GM21381 (cell line): ENCODE data around the gene PRPSAP1.
"Not testable (repeated sequence)": the region's sequence is repeated elsewhere in the genome, so short reads cannot be mapped to it uniquely, and the experiment has no call there.

Source experiments
- ATAC-seq: cut with Tn5 transposase; IDR thresholded peaks from one replicate; pipeline ENCODE4 v1.9.1; 2021; ENCODE audit warnings: mild to moderate bottlenecking, moderate library complexity; ENCODE audit not compliant: unreplicated experiment

PRPSAP1 gene

GRCh38 chr17:76327696-76328095 is 26.0 kb downstream of the PRPSAP1 start:
- ATAC-seq, result no peak

GRCh38 chr17:76326306-76326705 is 27.4 kb downstream of the PRPSAP1 start:
- ATAC-seq, result no peak

- no peak for ATAC-seq
Observed at GRCh38 chr17:76318586-76318985, 35.1 kb downstream of the PRPSAP1 start.

- ATAC-seq, result no peak
Observed at GRCh38 chr17:76317535-76317934, 36.2 kb downstream of the PRPSAP1 start.

- ATAC-seq, result no peak
Observed at GRCh38 chr17:76314392-76315227, 39.1 kb downstream of the PRPSAP1 start.

GRCh38 chr17:76312735-76313134 is 41.0 kb downstream of the PRPSAP1 start:
- no peak for ATAC-seq

GRCh38 chr17:76309461-76309860 is 44.3 kb downstream of the PRPSAP1 start:
- no peak for ATAC-seq

GRCh38 chr17:76307966-76308338 is 45.8 kb downstream of the PRPSAP1 start, which contains the start of gene QRICH2:
Gene QRICH2, minus strand, starts transcription at chr17:76308276. Its CDS starts 278 bp downstream, at chr17:76307998.
- no peak for ATAC-seq

GRCh38 chr17:76307299-76307965 is 46.3 kb downstream of the PRPSAP1 start:
- ATAC-seq, result no peak

- not testable (repeated sequence) for ATAC-seq
Observed at GRCh38 chr17:76305135-76305454, 48.6 kb downstream of the PRPSAP1 start.

GRCh38 chr17:76304226-76305134 is 49.2 kb downstream of the PRPSAP1 start:
- no peak for ATAC-seq

GRCh38 chr17:76297436-76297835 is 56.3 kb downstream of the PRPSAP1 start:
- no peak for ATAC-seq

GRCh38 chr17:76296889-76297288 is 56.8 kb downstream of the PRPSAP1 start:
- no peak for ATAC-seq

- no peak for ATAC-seq
Observed at GRCh38 chr17:76296186-76296585, 57.5 kb downstream of the PRPSAP1 start.

GRCh38 chr17:76293106-76293505 is 60.6 kb downstream of the PRPSAP1 start:
- no peak for ATAC-seq

- ATAC-seq, result no peak
Observed at GRCh38 chr17:76292567-76292966, 61.1 kb downstream of the PRPSAP1 start.

GRCh38 chr17:76281573-76282371 is 71.9 kb downstream of the PRPSAP1 start:
- ATAC-seq, result no peak

- no peak for ATAC-seq
Observed at GRCh38 chr17:76280650-76281049, 73.1 kb downstream of the PRPSAP1 start.

- no peak for ATAC-seq
Observed at GRCh38 chr17:76279742-76280287, 73.9 kb downstream of the PRPSAP1 start.
